H9 (cell line): ENCODE measurements around the gene GRAMD1B. TPM values are rescaled to one million over a fixed set of nuclear protein-coding genes. Genes with fewer than 3 reads are reported as not detected.

Experiments
- DNase-seq: peaks from one replicate; pipeline ENCODE4 v3.0.0-alpha.2; 2017
- H2AFZ ChIP-seq: one replicate; pipeline ENCODE4 v1.6.1; 2013; ENCODE audit warnings: mild to moderate bottlenecking, low read length, control low read depth, moderate library complexity
- H2AK5ac ChIP-seq: 2 replicates; pipeline ENCODE4 v1.6.1; 2013; ENCODE audit warnings: low read length, control low read depth, mixed read lengths; ENCODE audit not compliant: insufficient read length
- H2BK120ac ChIP-seq: one replicate; pipeline ENCODE4 v1.6.1; 2013; ENCODE audit warnings: low read depth, mild to moderate bottlenecking, low read length, control low read depth, inconsistent platforms; ENCODE audit not compliant: poor library complexity, severe bottlenecking
- H2BK12ac ChIP-seq: 2 replicates; pipeline ENCODE4 v1.6.1; 2013; ENCODE audit warnings: low read length, control low read depth, mixed read lengths, low read depth; ENCODE audit not compliant: insufficient read length
- H2BK15ac ChIP-seq: 2 replicates; pipeline ENCODE4 v1.6.1; 2013; ENCODE audit warnings: low read depth, low read length, control low read depth
- H2BK20ac ChIP-seq: one replicate; pipeline ENCODE4 v1.6.1; 2013; ENCODE audit warnings: low read depth, mild to moderate bottlenecking, low read length, control low read depth, inconsistent platforms; ENCODE audit not compliant: poor library complexity, severe bottlenecking
- H2BK5ac ChIP-seq: 2 replicates; pipeline ENCODE4 v1.6.1; 2013; ENCODE audit warnings: low read length, control low read depth, mixed read lengths; ENCODE audit not compliant: insufficient read length
- H3K14ac ChIP-seq: 2 replicates; pipeline ENCODE4 v1.6.1; 2013; ENCODE audit warnings: low read length, control low read depth; ENCODE audit not compliant: insufficient read depth
- H3K18ac ChIP-seq: 2 replicates; pipeline ENCODE4 v1.6.1; 2013; ENCODE audit warnings: low read depth, mild to moderate bottlenecking, mixed read lengths, low read length, control low read depth; ENCODE audit not compliant: insufficient read length
- H3K23ac ChIP-seq: 2 replicates; pipeline ENCODE4 v1.6.1; 2013; ENCODE audit warnings: low read length, control low read depth, mixed read lengths, low read depth; ENCODE audit not compliant: insufficient read length
- H3K23me2 ChIP-seq: 2 replicates; pipeline ENCODE4 v1.6.1; 2013; ENCODE audit warnings: low read depth, mild to moderate bottlenecking, mixed read lengths, low read length, control low read depth; ENCODE audit not compliant: insufficient read length, poor library complexity, severe bottlenecking
- H3K27ac ChIP-seq: 2 replicates; pipeline ENCODE4 v1.5.1; 2013; ENCODE audit warnings: low read length, control low read depth, mixed read lengths, low read depth; ENCODE audit not compliant: insufficient read length
- H3K27me3 ChIP-seq: 2 replicates; pipeline ENCODE4 v1.6.1; 2013; ENCODE audit warnings: low read length, control low read depth, inconsistent platforms; ENCODE audit not compliant: insufficient read depth
- H3K4ac ChIP-seq: 2 replicates; pipeline ENCODE4 v1.6.1; 2013; ENCODE audit warnings: low read depth, mild to moderate bottlenecking, control low read depth, inconsistent platforms, low read length, moderate library complexity
- H3K4me1 ChIP-seq: 2 replicates; pipeline ENCODE4 v1.6.1; 2013; ENCODE audit warnings: low read length, control low read depth, inconsistent platforms; ENCODE audit not compliant: insufficient read depth
- H3K4me2 ChIP-seq: 2 replicates; pipeline ENCODE4 v1.6.1; 2013; ENCODE audit warnings: low read length, control low read depth, mixed read lengths; ENCODE audit not compliant: insufficient read length, insufficient read depth
- H3K56ac ChIP-seq: 2 replicates; pipeline ENCODE4 v1.6.1; 2013; ENCODE audit warnings: low read depth, mild to moderate bottlenecking, mixed read lengths, low read length, control low read depth; ENCODE audit not compliant: insufficient read length
- H3K79me1 ChIP-seq: 2 replicates; pipeline ENCODE4 v1.6.1; 2013; ENCODE audit warnings: low read depth, mild to moderate bottlenecking, moderate library complexity, low read length, control low read depth, inconsistent platforms; ENCODE audit not compliant: insufficient read depth, poor library complexity, severe bottlenecking
- H3K79me2 ChIP-seq: 2 replicates; pipeline ENCODE4 v1.6.1; 2013; ENCODE audit warnings: low read length, control low read depth, inconsistent platforms; ENCODE audit not compliant: insufficient read depth
- H3K9ac ChIP-seq: 2 replicates; pipeline ENCODE4 v1.6.1; 2013; ENCODE audit warnings: low read length, control low read depth, mixed read lengths; ENCODE audit not compliant: insufficient read length; ENCODE audit errors: extremely low read depth
- H3K9me3 ChIP-seq: one replicate; pipeline ENCODE4 v1.6.1; 2013; ENCODE audit warnings: low read depth, low read length, inconsistent platforms; ENCODE audit not compliant: control insufficient read depth
- H3T11ph ChIP-seq: one replicate; pipeline ENCODE4 v1.6.1; 2013; ENCODE audit warnings: mild to moderate bottlenecking, low read length, control low read depth, inconsistent platforms
- H4K20me1 ChIP-seq: one replicate; pipeline ENCODE4 v1.6.1; 2013; ENCODE audit not compliant: control insufficient read depth, insufficient read length, insufficient read depth
- H4K5ac ChIP-seq: 2 replicates; pipeline ENCODE4 v1.6.1; 2013; ENCODE audit warnings: low read depth, mild to moderate bottlenecking, mixed read lengths, low read length, control low read depth; ENCODE audit not compliant: insufficient read length
- H4K8ac ChIP-seq: replicated peaks from 2 replicates; pipeline ENCODE4 v1.6.1; 2013; ENCODE audit warnings: low read length, control low read depth, mixed read lengths, low read depth; ENCODE audit not compliant: insufficient read length
- H4K91ac ChIP-seq: 2 replicates; pipeline ENCODE4 v1.6.1; 2013; ENCODE audit warnings: low read depth, mild to moderate bottlenecking, moderate library complexity, mixed read lengths, low read length, control low read depth; ENCODE audit not compliant: insufficient read length
- H3K27ac Mint-ChIP-seq, 3 experiments: 2 replicates in 2 of 3; 3 replicates in 1 of 3; pipeline ENCODE4 v1.8.0; 2020 to 2021; ENCODE audit warnings: mixed read lengths in 3 of 3, mild to moderate bottlenecking in 1 of 3, moderate library complexity in 1 of 3
- H3K27me3 Mint-ChIP-seq: 2 replicates; pipeline ENCODE4 v1.8.0; 2021; ENCODE audit warnings: low read depth, mild to moderate bottlenecking, moderate library complexity, mixed read lengths
- H3K36me3 Mint-ChIP-seq, 3 experiments: 2 replicates in 2 of 3; 3 replicates in 1 of 3; pipeline ENCODE4 v1.8.0; 2020 to 2021; ENCODE audit warnings: low read depth in 3 of 3, mixed read lengths in 3 of 3; ENCODE audit not compliant: insufficient read depth in 1 of 3
- H3K4me1 Mint-ChIP-seq, 2 experiments: 2 replicates each; pipeline ENCODE4 v1.8.0; 2020; ENCODE audit warnings: mixed read lengths in 2 of 2
- H3K4me3 Mint-ChIP-seq, 2 experiments: 2 replicates in 1 of 2; 3 replicates in 1 of 2; pipeline ENCODE4 v1.8.0; 2020 to 2021; ENCODE audit warnings: mild to moderate bottlenecking in 2 of 2, mixed read lengths in 2 of 2, moderate library complexity in 1 of 2
- H3K9me3 Mint-ChIP-seq, 2 experiments: 2 replicates in 1 of 2; 3 replicates in 1 of 2; pipeline ENCODE4 v1.8.0; 2020; ENCODE audit warnings: mild to moderate bottlenecking in 2 of 2, mixed read lengths in 2 of 2, moderate library complexity in 1 of 2
- WGBS: extraction: QIAGEN DNeasy Blood & Tissue Kit; methylation state at CpG from one replicate; pipeline ENCODE4 v1.1.7; 2013; ENCODE audit warnings: missing lambda C conversion rate, low lambda C conversion rate, mixed read lengths; ENCODE audit not compliant: insufficient read length; ENCODE audit errors: extremely low coverage; 5-methylcytosine and 5-hydroxymethylcytosine counted together
- total RNA-seq: library from RNA; stranded (reverse); gene quantifications from 2 replicates; pipeline ENCODE4 v1.2.1, GENCODE V29; 2021
- TF ChIP-seq, protein P1 (sequence below): fragments of 200-600 bp; sonication (generic); conservative IDR thresholded peaks from 3 replicates; pipeline ENCODE4 v1.8.0; 2021; ENCODE audit warnings: antibody characterized with exemption, mild to moderate bottlenecking

The GRAMD1B gene
- total RNA-seq, 1 experiment from 2014 or later, result 25.9 TPM

DNA sequence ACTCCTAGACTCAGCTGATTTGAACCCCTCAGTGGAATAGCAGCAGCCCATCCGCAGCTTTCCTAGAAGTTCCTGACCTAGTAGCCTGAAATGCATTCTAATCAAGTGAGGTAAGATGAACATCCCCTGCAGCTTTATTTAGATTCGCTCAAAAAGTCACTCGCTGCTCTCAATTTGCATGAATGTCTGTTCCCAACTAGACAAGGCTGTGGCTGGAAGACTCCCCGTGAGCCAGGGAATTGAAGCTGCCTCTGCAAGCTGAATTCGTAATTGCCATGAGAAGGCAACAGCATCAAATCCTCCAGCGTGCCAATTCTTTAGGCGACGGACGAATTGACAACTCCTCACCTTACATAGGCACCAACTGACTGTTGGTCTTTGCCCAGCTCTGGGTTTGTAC, 241.5 kb downstream of the GRAMD1B start:
- Histone ChIP-seq H3K18ac (no peak overlapping the region), H4K5ac (no peak overlapping the region), H4K20me1 (no peaks in the 10 kb centered on the region), H3K23me2 (no peaks in the 10 kb centered on the region), H2BK20ac (no peak overlapping the region), H3K14ac (no peak overlapping the region), H3K79me1 (no peaks in the 10 kb centered on the region), H2BK12ac (no peak overlapping the region), H3K9me3 (no peaks in the 10 kb centered on the region), H2BK5ac (no peak overlapping the region), H3K23ac (no peak overlapping the region), H3K27me3 (no peaks in the 10 kb centered on the region), H2BK120ac (no peak overlapping the region), H3K4ac (no peak overlapping the region), H2AFZ (no peak overlapping the region), H4K8ac (no peak overlapping the region), H2BK15ac (no peak overlapping the region), H3K27ac (no peak overlapping the region), H4K91ac (no peak overlapping the region), H3K9ac (no peak overlapping the region), H3K4me1 (peaks cover 5% of the 10 kb centered on the region; the same call in 1 of the 2 replicates), H2AK5ac (no peak overlapping the region), H3K56ac (no peak overlapping the region), H3K79me2 (no peaks in the 10 kb centered on the region), H3K4me2 (no peak overlapping the region), H3T11ph (no peak overlapping the region)
- Mint-ChIP-seq H3K4me3 (no peak overlapping the region), H3K27ac (no peak overlapping the region), H3K4me1 (peaks cover 5 to 10% of the 10 kb centered on the region in 2 experiments), H3K9me3 (no peaks in the 10 kb centered on the region), H3K36me3 (no peaks in the 10 kb centered on the region), H3K27me3 (peaks cover 2% of the 10 kb centered on the region; the same call in 1 of the 2 replicates)
- DNase-seq, result no peak
- TF ChIP-seq, protein P1, sequence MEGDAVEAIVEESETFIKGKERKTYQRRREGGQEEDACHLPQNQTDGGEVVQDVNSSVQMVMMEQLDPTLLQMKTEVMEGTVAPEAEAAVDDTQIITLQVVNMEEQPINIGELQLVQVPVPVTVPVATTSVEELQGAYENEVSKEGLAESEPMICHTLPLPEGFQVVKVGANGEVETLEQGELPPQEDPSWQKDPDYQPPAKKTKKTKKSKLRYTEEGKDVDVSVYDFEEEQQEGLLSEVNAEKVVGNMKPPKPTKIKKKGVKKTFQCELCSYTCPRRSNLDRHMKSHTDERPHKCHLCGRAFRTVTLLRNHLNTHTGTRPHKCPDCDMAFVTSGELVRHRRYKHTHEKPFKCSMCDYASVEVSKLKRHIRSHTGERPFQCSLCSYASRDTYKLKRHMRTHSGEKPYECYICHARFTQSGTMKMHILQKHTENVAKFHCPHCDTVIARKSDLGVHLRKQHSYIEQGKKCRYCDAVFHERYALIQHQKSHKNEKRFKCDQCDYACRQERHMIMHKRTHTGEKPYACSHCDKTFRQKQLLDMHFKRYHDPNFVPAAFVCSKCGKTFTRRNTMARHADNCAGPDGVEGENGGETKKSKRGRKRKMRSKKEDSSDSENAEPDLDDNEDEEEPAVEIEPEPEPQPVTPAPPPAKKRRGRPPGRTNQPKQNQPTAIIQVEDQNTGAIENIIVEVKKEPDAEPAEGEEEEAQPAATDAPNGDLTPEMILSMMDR, result no peak
- WGBS, result no CpG with 5 or more reads among the region's 9 CpGs
